IPS-20b (cell line): ENCODE measurements around the gene CORO1C.

Source experiments
- H3K27ac ChIP-seq: one replicate; pipeline ENCODE4 v1.5.1; 2013; ENCODE audit warnings: low read length
- H3K27me3 ChIP-seq: 2 replicates; pipeline ENCODE4 v1.6.1; 2013; ENCODE audit warnings: mild to moderate bottlenecking, low read length, inconsistent platforms; ENCODE audit not compliant: insufficient read depth
- H3K36me3 ChIP-seq: 2 replicates; pipeline ENCODE4 v1.6.1; 2013; ENCODE audit warnings: low read depth, mild to moderate bottlenecking, inconsistent platforms, low read length, moderate library complexity; ENCODE audit not compliant: insufficient read depth
- H3K4me1 ChIP-seq: 2 replicates; pipeline ENCODE4 v1.6.1; 2013; ENCODE audit warnings: mild to moderate bottlenecking, control low read depth, inconsistent platforms, low read length, moderate library complexity; ENCODE audit not compliant: insufficient read depth
- H3K4me3 ChIP-seq: 2 replicates; pipeline ENCODE4 v1.5.1; 2013; ENCODE audit warnings: mild to moderate bottlenecking, low read length, inconsistent platforms
- H3K9ac ChIP-seq: 2 replicates; pipeline ENCODE4 v1.6.1; 2013; ENCODE audit warnings: low read depth, mild to moderate bottlenecking, inconsistent platforms, low read length, moderate library complexity
- H3K9me3 ChIP-seq: 2 replicates; pipeline ENCODE4 v1.6.1; 2013; ENCODE audit warnings: mild to moderate bottlenecking, low read depth, low read length, inconsistent platforms; ENCODE audit not compliant: insufficient read depth

The CORO1C gene

DNA sequence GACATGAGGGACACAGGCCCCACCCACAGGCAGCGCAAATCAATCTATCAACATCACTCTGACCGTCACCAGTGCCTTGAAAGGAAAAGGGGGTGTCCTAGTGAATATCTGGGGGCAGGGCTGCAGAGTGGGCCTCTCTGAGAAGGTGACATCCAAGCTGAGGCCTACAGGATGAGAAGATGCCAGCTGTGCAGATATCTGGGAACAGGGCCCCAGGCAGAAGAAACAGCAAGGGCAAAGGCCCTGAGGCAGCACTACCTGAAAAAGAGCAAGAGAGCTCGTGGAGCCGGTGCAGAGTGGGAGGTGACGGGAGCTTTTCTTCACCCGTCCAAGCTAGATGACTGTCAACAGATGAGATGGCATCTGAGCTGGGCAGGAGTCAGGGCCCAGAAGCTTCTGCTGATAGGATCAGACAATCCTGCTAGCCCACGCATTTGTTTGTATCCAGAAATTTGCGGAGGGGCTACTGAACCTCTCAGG is 120.9 kb downstream of the CORO1C start:
- Histone ChIP-seq H3K36me3 (no peaks in the 10 kb centered on the region), H3K9ac (no peak overlapping the region), H3K4me3 (no peak overlapping the region), H3K9me3 (no peaks in the 10 kb centered on the region), H3K27ac (no peak overlapping the region), H3K4me1 (no peaks in the 10 kb centered on the region; the same call in 1 of the 2 replicates), H3K27me3 (no peaks in the 10 kb centered on the region)

GRCh38 chr12:108609537-108610335 is 121.6 kb downstream of the CORO1C start:
- Histone ChIP-seq H3K9me3 (no peaks in the 10 kb centered on the region), H3K9ac (no peak overlapping the region), H3K27ac (no peak overlapping the region), H3K27me3 (no peaks in the 10 kb centered on the region), H3K4me1 (no peaks in the 10 kb centered on the region; the same call in 1 of the 2 replicates), H3K36me3 (no peaks in the 10 kb centered on the region), H3K4me3 (no peak overlapping the region)

GRCh38 chr12:108608616-108609015 is 122.7 kb downstream of the CORO1C start:
- no peaks in the 10 kb centered on the region for H3K9me3 ChIP-seq
- no peaks in the 10 kb centered on the region for H3K27me3 ChIP-seq
- no peaks in the 10 kb centered on the region for H3K36me3 ChIP-seq
- H3K27ac ChIP-seq, result no peak overlapping the region
- no peaks in the 10 kb centered on the region; the same call in 1 of the 2 replicates for H3K4me1 ChIP-seq
- H3K9ac ChIP-seq, result no peak overlapping the region
- no peak overlapping the region for H3K4me3 ChIP-seq

DNA sequence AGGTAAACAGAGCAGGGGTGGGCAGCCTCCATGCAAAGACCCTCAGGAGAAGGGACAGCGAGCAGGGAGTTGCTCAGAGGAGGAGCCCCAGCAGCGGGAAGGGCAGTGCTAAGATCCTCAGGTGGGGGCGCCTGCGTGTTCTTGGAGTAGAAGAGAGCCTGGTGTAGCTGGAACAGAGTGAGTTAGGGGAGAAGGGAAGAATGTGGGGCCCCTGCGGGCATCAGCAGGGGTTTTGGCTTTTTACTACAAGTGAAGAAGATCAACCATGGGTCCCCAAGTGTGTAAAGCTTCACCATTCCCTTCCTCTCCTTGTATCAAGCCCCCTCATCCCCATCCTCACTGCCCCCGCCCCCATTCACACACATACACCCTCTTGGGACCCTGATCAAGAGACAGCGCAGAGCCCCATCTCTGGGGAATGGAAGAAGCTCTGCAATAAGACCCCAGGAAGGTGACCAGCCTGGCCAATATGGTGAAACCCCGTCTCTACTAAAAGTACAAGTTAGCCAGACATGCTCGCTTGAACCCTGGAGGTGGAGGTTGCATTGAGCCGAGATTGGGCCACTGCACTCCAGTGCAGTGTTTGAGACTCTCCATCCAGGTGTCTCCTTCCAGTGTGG is 123.2 kb downstream of the CORO1C start:
- no peaks in the 10 kb centered on the region for H3K9me3 ChIP-seq
- H3K36me3 ChIP-seq, result no peaks in the 10 kb centered on the region
- H3K27me3 ChIP-seq, result no peaks in the 10 kb centered on the region
- H3K27ac ChIP-seq, result no peak overlapping the region
- H3K4me1 ChIP-seq, result no peaks in the 10 kb centered on the region; the same call in 1 of the 2 replicates
- H3K4me3 ChIP-seq, result no peak overlapping the region
- no peak overlapping the region for H3K9ac ChIP-seq

DNA sequence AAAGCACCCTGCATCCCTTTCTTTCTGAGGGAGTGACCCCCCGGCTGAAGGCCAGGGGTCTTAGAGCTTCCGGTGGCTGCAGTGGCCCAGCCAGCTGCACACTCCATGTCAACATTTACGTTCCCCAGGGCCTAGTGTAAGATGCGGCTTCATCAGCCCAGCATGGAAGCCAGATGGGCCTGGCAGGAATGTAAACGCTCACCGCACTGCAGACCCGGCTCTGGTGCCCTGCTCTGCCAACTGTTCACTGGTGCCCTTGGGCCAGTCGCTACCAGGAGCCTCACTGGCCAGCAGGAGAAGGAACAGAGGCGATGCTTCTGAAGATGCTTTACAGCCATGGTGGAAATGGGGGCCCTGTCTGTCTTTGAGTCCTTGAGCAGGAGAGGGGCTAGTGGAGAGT is 124.8 kb downstream of the CORO1C start:
- no peaks in the 10 kb centered on the region; the same call in 1 of the 2 replicates for H3K4me1 ChIP-seq

DNA sequence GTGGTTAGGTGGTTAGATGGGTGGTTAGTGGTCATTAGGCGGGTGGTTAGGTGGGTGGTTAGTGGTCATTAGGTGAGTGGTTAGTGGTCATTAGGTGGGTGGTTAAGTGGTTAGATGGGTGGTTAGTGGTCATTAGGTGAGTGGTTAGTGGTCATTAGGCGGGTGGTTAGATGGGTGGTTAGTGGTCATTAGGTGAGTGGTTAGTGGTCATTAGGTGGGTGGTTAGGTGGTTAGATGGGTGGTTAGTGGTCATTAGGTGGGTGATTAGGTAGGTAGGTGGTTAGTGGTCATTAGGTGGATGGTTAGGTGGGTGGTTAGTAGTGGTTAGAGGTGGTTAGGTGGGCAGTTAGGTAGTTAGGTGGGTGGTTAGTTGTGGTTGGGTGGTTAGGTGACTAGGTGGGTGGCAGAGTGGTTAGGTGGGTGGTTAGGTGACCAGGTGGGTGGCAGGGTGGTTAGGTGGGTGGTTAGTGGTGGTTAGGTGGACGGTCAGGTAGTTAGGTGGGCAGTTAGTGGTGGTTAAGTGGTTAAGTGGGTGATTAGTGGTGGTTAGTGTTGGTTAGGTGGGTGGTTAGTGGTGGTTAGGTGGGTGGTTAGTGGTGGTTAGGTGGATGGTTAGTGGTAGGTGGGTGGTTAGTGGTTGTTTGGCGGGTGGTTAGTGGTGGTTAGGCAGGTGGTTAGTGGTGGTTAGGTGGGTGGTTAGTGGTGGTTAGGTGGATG is 125.5 kb downstream of the CORO1C start:
- H3K4me3 ChIP-seq, result no peak overlapping the region
- H3K9ac ChIP-seq, result no peak overlapping the region
- no peaks in the 10 kb centered on the region for H3K36me3 ChIP-seq
- H3K9me3 ChIP-seq, result no peaks in the 10 kb centered on the region
- no peaks in the 10 kb centered on the region; the same call in 1 of the 2 replicates for H3K4me1 ChIP-seq
- no peak overlapping the region for H3K27ac ChIP-seq
- H3K27me3 ChIP-seq, result no peaks in the 10 kb centered on the region

More for the DNA sequence above, 124.8 kb downstream of the CORO1C start:
- no peak overlapping the region for H3K4me3 ChIP-seq
- no peak overlapping the region for H3K9ac ChIP-seq
- H3K9me3 ChIP-seq, result no peaks in the 10 kb centered on the region
- H3K27me3 ChIP-seq, result no peaks in the 10 kb centered on the region
- H3K36me3 ChIP-seq, result no peaks in the 10 kb centered on the region
- no peak overlapping the region for H3K27ac ChIP-seq

GRCh38 chr12:108605000-108605689 is 126.2 kb downstream of the CORO1C start:
- Histone ChIP-seq H3K9ac (no peak overlapping the region), H3K27me3 (no peaks in the 10 kb centered on the region), H3K4me1 (no peaks in the 10 kb centered on the region; the same call in 1 of the 2 replicates), H3K27ac (no peak overlapping the region), H3K9me3 (no peaks in the 10 kb centered on the region), H3K4me3 (no peak overlapping the region), H3K36me3 (no peaks in the 10 kb centered on the region)

DNA sequence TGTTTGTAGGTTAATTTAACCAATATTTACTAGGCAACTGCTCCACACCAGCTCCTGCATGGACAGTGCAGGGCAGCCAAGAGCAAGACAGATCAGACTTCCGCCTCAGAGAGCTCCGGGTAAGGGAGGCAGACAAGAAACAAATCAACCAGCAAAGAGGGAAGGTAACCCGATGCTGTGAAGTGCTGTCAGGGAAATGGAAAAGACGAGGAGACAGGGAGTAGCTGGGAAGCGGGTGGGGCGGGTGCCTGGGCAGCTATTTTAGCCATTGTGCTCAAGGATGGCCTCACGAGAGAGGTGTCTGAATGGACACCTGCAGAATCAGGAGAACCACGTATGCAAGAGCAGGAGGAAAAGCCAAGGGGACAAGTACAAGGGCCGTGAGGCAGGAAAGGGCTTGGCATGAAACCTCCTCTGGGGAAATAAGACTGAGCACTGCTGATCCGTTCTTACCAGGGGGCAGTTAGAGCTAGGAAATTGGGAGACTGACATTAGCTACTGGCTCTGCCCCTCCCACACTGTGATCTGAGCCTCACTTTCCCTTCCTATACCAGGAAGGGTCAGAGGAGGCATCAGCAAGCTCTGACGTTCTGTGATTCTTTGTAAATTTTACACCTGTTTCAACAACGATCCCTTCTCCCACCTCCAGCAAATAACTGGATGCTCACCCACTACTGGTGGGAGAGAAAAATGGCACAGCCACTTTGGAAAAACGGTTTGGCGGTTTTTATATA is 126.9 kb downstream of the CORO1C start:
- Histone ChIP-seq H3K4me3 (no peak overlapping the region), H3K9me3 (no peaks in the 10 kb centered on the region), H3K27ac (no peak overlapping the region), H3K4me1 (no peaks in the 10 kb centered on the region; the same call in 1 of the 2 replicates), H3K9ac (no peak overlapping the region), H3K36me3 (no peaks in the 10 kb centered on the region), H3K27me3 (no peaks in the 10 kb centered on the region)

- Histone ChIP-seq H3K4me1 (no peaks in the 10 kb centered on the region), H3K9ac (no peak overlapping the region), H3K27me3 (no peaks in the 10 kb centered on the region)
These were observed 127.6 kb downstream of the CORO1C start for GRCh38 chr12:108603743-108604142.

DNA sequence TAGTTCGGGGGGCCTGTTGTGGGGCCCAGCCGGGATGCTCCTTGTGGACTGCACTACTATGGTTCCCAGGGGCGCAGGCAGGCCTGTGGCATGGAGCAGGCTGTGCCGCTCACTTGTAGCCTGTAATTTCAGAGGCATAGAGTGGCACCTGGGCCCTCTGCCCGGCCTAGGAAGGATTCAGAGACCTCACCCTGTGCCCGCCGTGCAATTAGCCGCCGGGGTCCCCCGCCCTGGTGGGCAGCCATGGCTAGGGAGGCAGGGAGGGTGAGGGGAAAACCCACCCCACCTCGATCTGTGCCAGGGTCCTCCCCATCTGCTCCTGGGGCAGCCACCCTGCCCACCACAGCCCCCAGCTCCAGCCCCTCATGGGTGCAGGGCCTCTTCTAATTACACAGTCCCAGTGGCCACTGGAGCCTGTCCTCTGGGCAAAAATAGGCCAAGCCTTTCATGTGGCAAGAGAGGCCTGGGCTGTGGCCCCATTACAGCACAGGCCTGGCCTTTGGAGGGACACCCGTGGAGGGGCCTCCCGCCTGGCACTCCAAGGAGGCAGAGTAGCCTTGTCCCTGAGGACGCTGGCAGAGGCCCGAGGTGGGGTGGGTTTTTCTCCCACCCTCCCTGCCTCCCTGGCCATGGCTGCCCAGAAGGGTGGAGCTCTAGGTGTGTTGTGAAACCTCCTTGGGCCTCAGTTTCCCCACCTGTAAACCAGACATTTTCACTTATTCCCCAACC is 128.2 kb downstream of the CORO1C start:
- H3K36me3 ChIP-seq, result no peaks in the 10 kb centered on the region
- H3K4me1 ChIP-seq, result no peaks in the 10 kb centered on the region
- H3K9ac ChIP-seq, result no peak overlapping the region
- H3K27me3 ChIP-seq, result no peaks in the 10 kb centered on the region
- H3K9me3 ChIP-seq, result no peaks in the 10 kb centered on the region
- no peak overlapping the region for H3K4me3 ChIP-seq
- no peak overlapping the region for H3K27ac ChIP-seq

More at GRCh38 chr12:108603743-108604142, 127.6 kb downstream of the CORO1C start:
- Histone ChIP-seq H3K36me3 (no peaks in the 10 kb centered on the region), H3K9me3 (no peaks in the 10 kb centered on the region), H3K27ac (no peak overlapping the region), H3K4me3 (no peak overlapping the region)
